ENCODE results near the gene C19orf25.
"Not testable (repeated sequence)": the region's sequence is repeated elsewhere in the genome, so short reads cannot be mapped to it uniquely, and the experiment has no call there.

Gene C19orf25

DNA sequence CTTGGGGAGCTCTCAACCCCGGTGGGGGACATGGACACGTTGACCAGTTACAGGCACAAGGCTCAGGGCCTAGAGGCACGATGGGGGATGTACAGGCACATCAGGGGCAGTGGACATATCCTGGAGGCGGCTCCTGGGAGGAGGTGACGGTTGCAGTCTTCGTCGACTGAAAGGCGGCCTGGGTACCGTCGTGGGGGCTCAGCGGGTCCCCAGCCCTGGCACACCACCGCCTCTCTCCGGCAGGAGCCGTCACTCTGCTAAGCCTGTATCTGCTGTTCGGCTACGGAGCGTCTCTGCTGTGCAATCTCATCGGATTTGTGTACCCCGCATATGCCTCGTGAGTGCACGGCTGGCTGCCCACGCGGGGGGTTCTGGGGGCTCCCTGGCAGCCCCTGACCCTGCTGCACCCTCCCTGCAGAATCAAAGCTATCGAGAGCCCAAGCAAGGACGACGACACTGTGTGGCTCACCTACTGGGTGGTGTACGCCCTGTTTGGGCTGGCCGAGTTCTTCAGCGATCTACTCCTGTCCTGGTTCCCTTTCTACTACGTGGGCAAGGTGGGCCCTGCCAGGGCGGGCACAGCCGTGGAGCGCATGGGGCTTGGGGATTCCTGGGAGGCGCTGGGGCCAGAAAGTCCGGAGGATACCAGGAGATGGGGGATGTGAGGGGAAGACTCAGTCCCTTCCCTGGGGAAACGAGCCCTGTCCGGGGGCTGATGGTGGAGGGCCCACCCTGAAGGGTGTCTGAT is 16.2 kb upstream of the C19orf25 start:
- DNase-seq, result no peak

- DNase-seq, result no peak
These were observed 15.2 kb upstream of the C19orf25 start for GRCh38 chr19:1494115-1494815.

GRCh38 chr19:1492474-1493006 is 13.5 kb upstream of the C19orf25 start:
- DNase-seq, result no peak

- no peak for DNase-seq
These were observed 12.8 kb upstream of the C19orf25 start for GRCh38 chr19:1491849-1492170.

- DNase-seq, result no peak
These were observed 12.3 kb upstream of the C19orf25 start, which contains the start of gene REEP6 for GRCh38 chr19:1491114-1491848. Gene REEP6, plus strand, starts transcription at chr19:1491181. Its CDS starts 89 bp downstream, at chr19:1491270.

- peak; percentile 97 to 98 for DNase-seq
These were observed 11.5 kb upstream of the C19orf25 start, which contains the start of gene PCSK4 for GRCh38 chr19:1490311-1491113. Gene PCSK4, minus strand, starts transcription at chr19:1490350. Its CDS starts 4 bp downstream, at chr19:1490346.

DNA sequence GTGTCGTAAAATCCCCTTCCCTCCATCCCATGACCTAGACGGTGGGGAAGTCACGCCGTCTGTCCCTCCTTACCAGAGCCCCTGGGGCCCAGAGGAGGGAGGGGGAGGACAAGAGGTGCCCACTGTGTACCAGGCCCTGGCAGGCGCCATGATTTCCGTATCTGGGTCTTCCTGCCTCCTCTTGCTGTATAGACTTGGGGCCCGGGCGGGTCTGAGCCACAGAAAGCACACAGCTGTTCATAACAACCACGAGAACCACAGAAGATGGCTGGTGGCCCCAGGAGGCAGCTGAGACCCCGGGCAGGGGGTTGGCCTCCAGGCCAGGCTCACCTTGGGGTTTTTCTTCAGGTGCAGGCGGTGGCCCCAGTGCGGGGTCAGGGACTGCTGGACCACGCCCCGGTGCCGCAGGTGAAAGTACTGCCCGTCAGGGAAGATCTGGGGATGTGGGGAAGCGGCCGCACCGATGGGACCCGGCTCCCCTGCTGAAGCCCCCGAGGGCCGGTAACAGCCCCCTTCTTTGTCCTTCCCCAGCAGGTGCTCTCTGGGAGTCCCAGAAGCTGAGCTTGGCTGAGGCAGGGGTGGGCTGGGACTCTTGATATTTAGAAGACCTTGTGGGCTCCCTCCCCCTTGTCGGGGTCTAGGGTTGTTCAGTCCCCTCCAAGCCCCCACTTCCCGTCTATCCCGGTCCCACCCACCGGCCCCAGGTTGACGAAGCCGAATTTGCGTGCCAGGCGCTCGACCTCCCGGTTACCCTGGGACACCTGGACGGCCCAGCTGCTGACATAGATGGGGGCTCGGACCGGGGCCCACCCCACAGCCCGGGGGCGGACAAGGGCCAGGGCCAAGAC is 10.7 kb upstream of the C19orf25 start:
- no peak for DNase-seq

DNA sequence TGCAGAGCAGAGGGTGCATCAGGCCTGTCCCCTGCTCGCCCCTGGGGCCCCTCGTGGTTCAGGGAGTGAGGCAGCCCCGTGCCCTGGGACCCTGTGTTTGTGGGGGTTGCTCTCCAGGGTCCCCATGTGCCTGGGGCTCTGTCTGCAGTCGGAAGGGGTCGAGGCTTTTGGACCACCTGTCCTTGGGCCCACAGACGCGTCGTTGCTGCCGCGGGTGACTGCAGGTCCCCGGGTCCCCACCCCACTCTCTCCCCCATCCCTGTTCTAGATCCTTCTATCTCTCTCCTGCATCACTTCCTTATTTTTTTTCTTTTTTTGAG is 9.2 kb upstream of the C19orf25 start:
- DNase-seq, result no peak

- no peak for DNase-seq
These were observed 8.7 kb upstream of the C19orf25 start for GRCh38 chr19:1487576-1488281.

DNA sequence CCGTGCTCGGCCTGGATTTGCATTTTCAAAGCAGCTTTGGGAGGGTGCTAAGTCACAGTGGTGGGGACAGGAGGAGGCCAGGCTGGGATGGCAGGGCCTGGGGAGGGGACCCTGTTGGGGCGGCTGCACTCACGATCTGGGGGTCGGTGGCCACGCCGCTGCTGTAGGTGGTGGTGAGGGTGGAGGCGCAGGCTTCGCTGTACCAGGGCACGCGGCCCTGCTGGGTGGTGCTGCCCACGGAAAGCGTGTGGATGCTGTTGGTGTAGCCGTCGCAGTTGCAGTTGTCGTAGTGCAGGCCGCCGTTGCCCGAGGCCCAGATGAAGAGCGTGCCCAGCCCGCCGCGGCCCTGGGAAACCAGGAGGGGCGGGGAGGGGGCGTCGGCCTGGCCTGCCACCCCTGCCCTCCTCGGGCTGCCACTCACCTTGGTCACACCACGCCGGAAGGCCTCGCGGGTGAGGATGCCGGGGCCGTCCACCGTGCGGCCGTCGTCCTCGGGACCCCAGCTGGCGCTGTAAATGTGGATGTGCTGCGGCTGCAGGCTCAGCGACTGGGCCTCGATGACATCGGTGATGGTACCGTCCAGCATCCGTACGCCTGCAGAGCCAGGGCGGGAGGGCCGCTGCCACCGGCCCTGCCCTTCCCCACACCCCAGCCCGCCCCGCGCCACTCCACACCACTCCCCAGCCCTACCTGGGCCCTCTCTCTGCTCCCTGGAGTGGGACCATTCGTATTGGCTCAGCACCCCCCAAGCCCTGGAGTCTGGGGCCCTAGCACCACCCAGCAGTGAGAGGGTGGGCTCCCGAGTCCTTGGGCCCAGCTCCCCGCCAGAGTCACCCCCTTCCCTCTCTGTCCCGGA is 7.9 kb upstream of the C19orf25 start:
- no peak for DNase-seq

- DNase-seq, result no peak
These were observed 5.0 kb upstream of the C19orf25 start for GRCh38 chr19:1483979-1484428.

DNA sequence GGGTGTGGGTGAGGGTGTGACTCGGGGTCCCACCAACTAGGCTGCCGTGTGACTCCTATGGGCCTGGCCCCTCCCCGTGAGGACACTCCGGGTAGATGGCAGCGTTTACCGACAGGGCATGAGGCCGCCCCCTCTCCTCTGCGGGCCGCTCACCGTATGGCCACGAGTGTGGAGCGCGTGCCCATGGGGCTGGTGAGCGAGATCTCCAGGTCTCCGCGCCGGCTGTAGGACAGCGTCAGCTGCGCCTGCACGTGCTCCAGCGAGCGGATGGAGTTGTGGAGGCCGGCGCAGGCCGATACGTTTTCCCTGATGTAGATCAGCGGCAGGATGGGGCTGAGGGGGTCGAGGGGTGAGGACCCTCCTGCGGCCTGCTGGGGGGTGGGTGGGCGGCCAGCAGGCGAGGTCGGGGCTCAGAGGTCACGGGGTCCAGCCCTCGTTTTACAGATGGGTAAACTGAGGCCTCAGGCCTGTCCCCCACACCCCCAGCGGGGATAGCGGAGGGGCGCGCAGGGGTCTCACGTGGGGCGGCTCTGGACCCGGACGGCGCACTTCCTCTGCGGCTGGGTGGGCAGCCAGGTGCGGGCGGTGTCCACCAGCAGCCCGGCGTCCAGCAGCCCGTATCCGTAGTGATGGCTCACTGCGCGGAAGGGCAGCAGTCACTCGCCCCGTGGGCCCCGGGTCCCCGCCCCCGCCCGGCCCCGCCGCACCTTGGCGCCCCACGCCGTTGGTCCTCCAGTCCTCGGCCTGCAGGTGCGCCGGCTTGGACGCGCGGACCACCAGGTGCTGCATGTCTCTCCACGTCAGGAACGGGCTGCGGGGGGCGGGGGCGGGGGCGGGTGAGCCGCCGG is 4.3 kb upstream of the C19orf25 start:
- no peak for DNase-seq

- DNase-seq, result no peak
These were observed 3.5 kb upstream of the C19orf25 start for GRCh38 chr19:1482361-1483130.

DNA sequence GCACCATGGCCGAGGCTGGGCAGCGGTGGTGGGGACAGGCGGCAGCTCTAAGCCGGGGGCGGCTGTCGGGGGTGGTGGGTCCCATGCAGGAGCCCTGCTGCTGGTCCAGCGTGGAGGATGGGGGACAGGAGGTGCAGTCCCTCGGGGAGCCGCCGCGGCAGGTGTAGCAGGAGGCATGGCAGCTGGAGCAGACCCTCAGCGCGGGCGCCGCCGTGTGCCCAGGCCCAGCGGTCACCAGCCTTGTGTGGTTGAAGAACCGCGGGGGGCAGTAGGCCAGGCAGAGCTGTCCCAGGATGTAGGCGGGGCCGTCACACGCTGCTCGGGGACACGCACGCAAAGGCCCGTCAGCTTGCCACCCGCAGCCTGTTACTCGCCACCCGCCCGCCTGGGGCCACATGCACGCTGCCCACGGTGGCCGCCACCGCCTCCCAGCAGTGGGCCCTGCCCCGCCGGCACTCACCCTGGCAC is 2.9 kb upstream of the C19orf25 start:
- DNase-seq, result no peak

- DNase-seq, result no peak
These were observed 2.3 kb upstream of the C19orf25 start for GRCh38 chr19:1481224-1481892.

- DNase-seq, result not testable (repeated sequence)
These were observed 2.0 kb downstream of the C19orf25 start for GRCh38 chr19:1477056-1477455.

- DNase-seq, result no peak
These were observed 3.1 kb downstream of the C19orf25 start for GRCh38 chr19:1475751-1476437.
